Stimulated activated CD8-positive, alpha-beta memory T cell treated with anti-CD3 and anti-CD28 coated beads, Interleukin-15, amount 100 ng/mL, for 24 hours (primary cell): ENCODE measurements around the gene GABRR1.

Source experiments
- DNase-seq: peaks from one replicate; pipeline ENCODE4 v3.0.0-alpha.2; 2020; ENCODE audit warnings: low read depth

Gene GABRR1

GRCh38 chr6:89215391-89215790 lies 1.8 kb downstream of the GABRR1 start:
- DNase-seq = no peak

GRCh38 chr6:89214197-89214596 lies 3.0 kb downstream of the GABRR1 start:
- no peak for DNase-seq

- DNase-seq = no peak
Observed at GRCh38 chr6:89212472-89212871, 4.7 kb downstream of the GABRR1 start.

- DNase-seq = no peak
Observed at GRCh38 chr6:89209457-89209856, 7.7 kb downstream of the GABRR1 start.

GRCh38 chr6:89208551-89208950 lies 8.6 kb downstream of the GABRR1 start:
- DNase-seq = no peak

- DNase-seq = no peak
Observed at GRCh38 chr6:89205819-89206218, 11.3 kb downstream of the GABRR1 start.

GRCh38 chr6:89204096-89204495 lies 13.1 kb downstream of the GABRR1 start:
- DNase-seq = no peak

- DNase-seq = no peak
Observed at GRCh38 chr6:89200706-89201215, 16.4 kb downstream of the GABRR1 start.

- no peak for DNase-seq
Observed at GRCh38 chr6:89199579-89199978, 17.6 kb downstream of the GABRR1 start.

- DNase-seq = no peak
Observed at GRCh38 chr6:89198235-89198634, 18.9 kb downstream of the GABRR1 start.

- no peak for DNase-seq
Observed at GRCh38 chr6:89197141-89197540, 20.0 kb downstream of the GABRR1 start.

GRCh38 chr6:89194559-89194958 lies 22.6 kb downstream of the GABRR1 start:
- DNase-seq = no peak

GRCh38 chr6:89190741-89191140 lies 26.4 kb downstream of the GABRR1 start:
- DNase-seq = no peak

- no peak for DNase-seq
Observed at GRCh38 chr6:89187504-89187903, 29.7 kb downstream of the GABRR1 start.

- no peak for DNase-seq
Observed at GRCh38 chr6:89186762-89187161, 30.4 kb downstream of the GABRR1 start.

- no peak for DNase-seq
Observed at GRCh38 chr6:89184344-89184743, 32.8 kb downstream of the GABRR1 start.

GRCh38 chr6:89183294-89183693 lies 33.9 kb downstream of the GABRR1 start:
- no peak for DNase-seq

- no peak for DNase-seq
Observed at GRCh38 chr6:89180971-89181370, 36.2 kb downstream of the GABRR1 start.

GRCh38 chr6:89180112-89180511 lies 37.0 kb downstream of the GABRR1 start:
- DNase-seq = no peak

- no peak for DNase-seq
Observed at GRCh38 chr6:89173634-89174033, 43.5 kb downstream of the GABRR1 start.

- no peak for DNase-seq
Observed at GRCh38 chr6:89172131-89172530, 45.0 kb downstream of the GABRR1 start.

GRCh38 chr6:89162047-89162371 lies 55.1 kb downstream of the GABRR1 start:
- no peak for DNase-seq

- no peak for DNase-seq
Observed at GRCh38 chr6:89161326-89162046, 55.7 kb downstream of the GABRR1 start.

GRCh38 chr6:89160331-89161092 lies 56.6 kb downstream of the GABRR1 start:
- DNase-seq = no peak
